Endothelial cell of umbilical vein (primary cell): Measurements from ENCODE around the gene CEP250. TPM values are rescaled to one million over a fixed set of nuclear protein-coding genes. Genes with fewer than 3 reads are reported as not detected.

Experiments
- BruUV-seq: library from RNA; stranded (reverse); fragments of 400-500 nt; replicated peaks from 2 replicates; lab custom pipeline; 2021; lab: Mats Ljungman, UMichigan
- CTCF ChIA-PET: fragments of 300-600, 350-600 bp; sonication (Branson Sonifier 250); formaldehyde crosslinking; loops from one replicate; lab custom pipeline; 2021; ENCODE audit warnings: antibody characterized with exemption, inconsistent platforms; lab: Charles Lee
- POLR2A ChIA-PET: fragments of 300-600, 350-600 bp; sonication (Branson Sonifier 250); formaldehyde crosslinking; loops from one replicate; lab custom pipeline; 2021; ENCODE audit warnings: antibody characterized with exemption, inconsistent platforms; lab: Charles Lee
- DNase-seq: peaks from one replicate; pipeline ENCODE4 v3.0.0-alpha.2; 2011; ENCODE audit warnings: low read depth, low spot score
- FAIRE-seq: peaks from 2 replicates; lab custom pipeline; 2011; peaks lifted over from hg19 to GRCh38; lab: Jason Lieb, UNC
- H2AFZ ChIP-seq: 2 replicates; pipeline ENCODE4 v1.6.0; 2012; ENCODE audit warnings: low read depth, low read length, control low read depth, inconsistent platforms
- H3K27ac ChIP-seq: 2 replicates; pipeline ENCODE4 v1.5.1; 2011; ENCODE audit warnings: low read depth, mild to moderate bottlenecking, control low read depth, low read length, moderate library complexity; ENCODE audit not compliant: insufficient read depth
- H3K27me3 ChIP-seq, 2 experiments: 2 replicates each; pipeline versions ENCODE4 v1.6.0 to v1.6.1; 2011; ENCODE audit warnings: low read length in 2 of 2, mixed read lengths in 1 of 2; ENCODE audit not compliant: control insufficient read depth in 2 of 2, insufficient read depth in 2 of 2
- H3K36me3 ChIP-seq, 2 experiments: 2 replicates in 1 of 2; 3 replicates in 1 of 2; pipeline ENCODE4 v1.5.1; 2011; ENCODE audit warnings: low read length in 2 of 2, mild to moderate bottlenecking in 1 of 2, moderate library complexity in 1 of 2; ENCODE audit not compliant: control insufficient read depth in 2 of 2, insufficient read depth in 2 of 2; ENCODE audit errors: extremely low read depth in 1 of 2
- H3K4me1 ChIP-seq: 3 replicates; pipeline ENCODE4 v1.5.1; 2011; ENCODE audit warnings: mild to moderate bottlenecking, low read length; ENCODE audit not compliant: control insufficient read depth, insufficient read depth; ENCODE audit errors: extremely low read depth
- H3K4me2 ChIP-seq: 2 replicates; pipeline ENCODE4 v1.6.1; 2011; ENCODE audit warnings: low read length, control low read depth, mixed read lengths; ENCODE audit not compliant: insufficient read depth
- H3K4me3 ChIP-seq, 3 experiments: fragments of 200-600 bp in 1 of 3; sonication (generic), shearing (Covaris generic) in 1 of 3; replicated peaks in 1 of 3; 2 replicates each; pipeline ENCODE4 v1.5.1; 2011 to 2016; ENCODE audit warnings: control low read depth in 3 of 3, low read length in 3 of 3, mild to moderate bottlenecking in 2 of 3, inconsistent platforms in 1 of 3, low read depth in 1 of 3, moderate library complexity in 1 of 3; ENCODE audit not compliant: insufficient read depth in 1 of 3
- H3K79me2 ChIP-seq: 2 replicates; pipeline ENCODE4 v1.6.0; 2012; ENCODE audit warnings: low read length, inconsistent platforms; ENCODE audit not compliant: control insufficient read depth, insufficient read depth
- H3K9ac ChIP-seq: replicated peaks from 2 replicates; pipeline ENCODE3; 2011; ENCODE audit warnings: low read length, control low read depth; ENCODE audit not compliant: insufficient read depth; ENCODE audit errors: extremely low read depth
- H3K9me1 ChIP-seq: replicated peaks from 3 replicates; pipeline ENCODE4 v1.6.0; 2011; ENCODE audit warnings: mild to moderate bottlenecking, low read length; ENCODE audit not compliant: control insufficient read depth, insufficient read depth; ENCODE audit errors: extremely low read depth
- H3K9me3 ChIP-seq: replicated peaks from 2 replicates; pipeline ENCODE4 v1.5.1; 2012; ENCODE audit warnings: low read length, inconsistent platforms; ENCODE audit not compliant: control insufficient read depth, insufficient read depth
- H4K20me1 ChIP-seq: replicated peaks from 2 replicates; pipeline ENCODE3; 2011; ENCODE audit warnings: mild to moderate bottlenecking, low read length; ENCODE audit not compliant: control insufficient read depth, insufficient read depth; ENCODE audit errors: extremely low read depth
- CTCF ChIP-seq, 2 donors: IDR thresholded peaks; 1 replicate in 1 of 2; 2 replicates in 1 of 2; pipeline ENCODE4 v1.5.1; 2011; ENCODE audit warnings: low read length in 2 of 2, mild to moderate bottlenecking in 2 of 2, moderate library complexity in 2 of 2, control low read depth in 1 of 2, inconsistent platforms in 1 of 2, low read depth in 1 of 2; ENCODE audit not compliant: insufficient read depth in 1 of 2; ENCODE audit errors: extremely low read depth in 1 of 2
- EZH2 ChIP-seq: IDR thresholded peaks from 2 replicates; pipeline ENCODE4 v1.6.1; 2012; ENCODE audit warnings: borderline replicate concordance, low read depth, mild to moderate bottlenecking, moderate library complexity, low read length, inconsistent platforms; ENCODE audit not compliant: severe bottlenecking
- FOS ChIP-seq: IDR thresholded peaks from 2 replicates; pipeline ENCODE4 v1.6.1; 2011; ENCODE audit warnings: mild to moderate bottlenecking, low read length, moderate library complexity, borderline replicate concordance; ENCODE audit not compliant: insufficient read depth
- GATA2 ChIP-seq: IDR thresholded peaks from 2 replicates; pipeline ENCODE4 v1.7.0; 2011; ENCODE audit warnings: low read depth, mild to moderate bottlenecking, moderate library complexity, mixed read lengths, low read length; ENCODE audit not compliant: insufficient read length, insufficient read depth
- JUN ChIP-seq: IDR thresholded peaks from 2 replicates; pipeline ENCODE4 v1.6.1; 2011; ENCODE audit warnings: borderline replicate concordance, low read depth; ENCODE audit not compliant: insufficient read length, insufficient read depth
- MAX ChIP-seq: IDR thresholded peaks from 2 replicates; pipeline ENCODE4 v1.6.1; 2011; ENCODE audit not compliant: insufficient read depth, insufficient read length
- MYC ChIP-seq: IDR thresholded peaks from one replicate; pipeline ENCODE4 v1.6.1; 2011; ENCODE audit warnings: mild to moderate bottlenecking, low read depth, low read length
- POLR2A ChIP-seq: IDR thresholded peaks from 2 replicates; pipeline ENCODE4 v1.6.1; 2012; ENCODE audit warnings: low read depth, mild to moderate bottlenecking, control low read depth, low read length
- POLR2AphosphoS5 ChIP-seq: IDR thresholded peaks from 2 replicates; pipeline ENCODE4 v1.6.1; 2012; ENCODE audit warnings: low read depth, mild to moderate bottlenecking, control low read depth, low read length, moderate library complexity; ENCODE audit not compliant: insufficient read depth
- dilution Hi-C: fragments of 300-500 bp; cut with MboI; formaldehyde crosslinking; loops from one replicate; pipeline ENCODE4 v1.15.0; 2019; ENCODE audit warnings: low sequenced_read_pairs; ENCODE audit not compliant: extremely low pct_ligation_motif_present
- intact Hi-C: fragments of 100-400 bp; cut with micrococcal nuclease; formaldehyde crosslinking; loops from one replicate; pipeline ENCODE4 v1.10.0; 2022
- polyA plus RNA-seq, 4 experiments: library from polyadenylated mRNA; depleted of rRNA in 3 of 4; stranded (reverse) in 3 of 4; unstranded in 1 of 4; fragments of >200 nt; gene quantifications; 2 replicates each; pipeline versions ENCODE4 v1.2.1 to v1.2.3, GENCODE V29; 2011 to 2012; ENCODE audit warnings: missing spikeins in 1 of 4
- total RNA-seq: library from RNA; stranded (reverse); gene quantifications from 2 replicates; pipeline ENCODE4 v1.2.3, GENCODE V29; 2021

Gene CEP250
- total and polyA plus RNA-seq, 2 donors (not counting 3 experiments of a cell fraction or from before 2014, with no cell fraction given) = 5.3 to 58.9 TPM

- Histone ChIP-seq H3K4me2 (no peak overlapping the region), H2AFZ (no peak overlapping the region), H3K4me3 (no peak overlapping the region), H3K9me3 (no peaks in the 10 kb centered on the region), H3K36me3 (peaks cover 11 to 46% of the 10 kb centered on the region in 2 experiments), H3K9me1 (no peaks in the 10 kb centered on the region), H3K4me1 (no peaks in the 10 kb centered on the region), H3K27me3 (no peaks in the 10 kb centered on the region), H3K9ac (no peak overlapping the region), H3K27ac (no peak overlapping the region), H3K79me2 (no peaks in the 10 kb centered on the region), H4K20me1 (no peaks in the 10 kb centered on the region)
- TF ChIP-seq CTCF (IDR thresholded peaks at IDR 0.05; ENCODE audit: extremely low read depth in 1 of 2, insufficient read depth in 1 of 2, low read depth in 1 of 2, low read length in 2 of 2) (no peak), EZH2 (no peak), POLR2A (no peak), MAX (no peak), POLR2AphosphoS5 (no peak), FOS (no peak), GATA2 (no peak), JUN (no peak), MYC (no peak)
- dilution Hi-C loops = no loop called here
- DNase-seq (no peak), FAIRE-seq (no peak)
- ChIA-PET CTCF (no interaction called here), POLR2A (no interaction called here)
- no TSS peak for BruUV-seq
- intact Hi-C loops = no loop called here
These were observed 20.9 kb downstream of the CEP250 start for GRCh38 chr20:35476288-35476687.
